T-helper 17 cell (primary cell): Measurements from ENCODE around the gene MCOLN3. TPM values are rescaled to one million over a fixed set of nuclear protein-coding genes. Genes with fewer than 3 reads are reported as not detected.

ENCODE experiments used
- ATAC-seq: fragments of 150-1000 bp; cut with Tn5 transposase; 2 replicates; pipeline ENCODE4 v1.10.0; 2021; ENCODE audit warnings: mild to moderate bottlenecking, moderate library complexity
- DNase-seq, 3 donors: peaks; one replicate each; pipeline versions ENCODE4 v3.0.0 to v3.0.0-alpha.2; 2020 to 2021
- H3K9me3 ChIP-seq: one replicate; pipeline ENCODE4 v1.7.0; 2013; ENCODE audit warnings: low read length, mild to moderate bottlenecking; ENCODE audit not compliant: control insufficient read depth, poor library complexity, severe bottlenecking
- H3K27ac Mint-ChIP-seq: one replicate; pipeline ENCODE4 v1.8.0; 2022; ENCODE audit warnings: mild to moderate bottlenecking, moderate library complexity, mixed read lengths
- H3K27me3 Mint-ChIP-seq: one replicate; pipeline ENCODE4 v1.8.0; 2022; ENCODE audit warnings: mixed read lengths
- H3K36me3 Mint-ChIP-seq: one replicate; pipeline ENCODE4 v1.8.0; 2022; ENCODE audit warnings: low read depth, mixed read lengths
- H3K4me1 Mint-ChIP-seq: one replicate; pipeline ENCODE4 v1.8.0; 2022; ENCODE audit warnings: mild to moderate bottlenecking, mixed read lengths
- H3K4me3 Mint-ChIP-seq: one replicate; pipeline ENCODE4 v1.8.0; 2022; ENCODE audit warnings: mild to moderate bottlenecking, moderate library complexity, mixed read lengths
- total RNA-seq, 4 donors: library from RNA in 2 of 4; stranded (reverse) in 2 of 4; gene quantifications; one replicate each; pipeline ENCODE4 v1.2.3 and lab custom pipeline; 2022 to 2026

Gene MCOLN3
- total RNA-seq, 2 donors from 2014 or later: 3.2 to 5.1 TPM

DNA sequence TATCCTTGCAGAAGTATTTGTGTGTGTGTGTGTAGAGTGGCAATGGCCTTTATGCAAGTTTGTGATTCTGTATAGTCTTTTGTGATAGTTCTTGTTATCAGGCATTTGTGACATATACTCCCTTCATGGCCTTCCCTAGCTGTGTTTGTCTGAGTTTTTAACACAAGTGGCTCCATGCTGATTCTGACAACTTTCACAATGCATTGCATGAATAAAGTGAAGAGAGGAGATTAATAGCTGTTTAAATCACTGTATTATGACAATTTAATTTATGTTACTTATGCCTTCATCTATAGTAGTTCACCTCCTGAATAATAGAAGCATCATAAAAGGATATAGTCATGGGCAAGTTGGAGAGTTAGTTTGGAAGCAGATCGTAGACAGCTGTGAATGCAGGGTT is 17.2 kb upstream of the MCOLN3 start:
- H3K4me3 Mint-ChIP-seq: no peak overlapping the region
- DNase-seq: no peak
- no peak for ATAC-seq
- peaks cover 4% of the 10 kb centered on the region for H3K36me3 Mint-ChIP-seq
- peaks cover 23% of the 10 kb centered on the region for H3K27me3 Mint-ChIP-seq
- H3K9me3 ChIP-seq: no peaks in the 10 kb centered on the region
- peaks cover 10% of the 10 kb centered on the region for H3K4me1 Mint-ChIP-seq
- no peak overlapping the region for H3K27ac Mint-ChIP-seq

DNA sequence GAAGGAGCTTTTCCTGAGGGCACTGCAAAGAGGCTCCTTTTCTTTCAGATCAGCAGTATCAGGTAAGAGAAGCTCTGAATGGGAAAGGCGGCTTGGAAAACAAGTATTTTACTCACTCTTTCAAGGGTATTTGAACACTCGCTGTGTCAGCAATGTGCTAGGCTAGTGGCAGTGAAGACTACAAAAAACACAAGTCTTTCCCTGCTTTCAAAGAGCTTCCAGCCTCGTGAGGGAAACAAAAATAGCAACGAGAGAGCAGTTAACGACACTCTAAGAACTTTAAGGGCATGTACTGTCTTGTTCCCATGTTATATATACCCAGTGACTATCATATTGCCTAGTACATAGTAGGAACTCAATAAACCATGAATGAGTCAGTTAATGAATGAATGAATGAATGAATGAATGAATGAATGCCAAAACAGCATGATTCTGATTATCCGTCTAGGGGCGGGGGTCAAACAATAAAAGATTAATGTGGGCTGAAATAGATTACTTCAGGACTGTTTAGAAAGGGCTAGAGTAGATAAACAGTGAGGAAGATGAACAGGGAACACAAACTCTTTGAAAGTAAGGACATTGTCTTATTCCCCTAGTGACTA is 14.2 kb upstream of the MCOLN3 start:
- Mint-ChIP-seq H3K4me1 (peaks cover 13% of the 10 kb centered on the region), H3K27me3 (peaks cover 39% of the 10 kb centered on the region), H3K4me3 (peak overlapping the region; percentile 91), H3K36me3 (peaks cover 9% of the 10 kb centered on the region), H3K27ac (peak overlapping the region; percentile 92)
- no peaks in the 10 kb centered on the region for H3K9me3 ChIP-seq
- peak; percentile 24 for ATAC-seq
- DNase-seq: no peak

DNA sequence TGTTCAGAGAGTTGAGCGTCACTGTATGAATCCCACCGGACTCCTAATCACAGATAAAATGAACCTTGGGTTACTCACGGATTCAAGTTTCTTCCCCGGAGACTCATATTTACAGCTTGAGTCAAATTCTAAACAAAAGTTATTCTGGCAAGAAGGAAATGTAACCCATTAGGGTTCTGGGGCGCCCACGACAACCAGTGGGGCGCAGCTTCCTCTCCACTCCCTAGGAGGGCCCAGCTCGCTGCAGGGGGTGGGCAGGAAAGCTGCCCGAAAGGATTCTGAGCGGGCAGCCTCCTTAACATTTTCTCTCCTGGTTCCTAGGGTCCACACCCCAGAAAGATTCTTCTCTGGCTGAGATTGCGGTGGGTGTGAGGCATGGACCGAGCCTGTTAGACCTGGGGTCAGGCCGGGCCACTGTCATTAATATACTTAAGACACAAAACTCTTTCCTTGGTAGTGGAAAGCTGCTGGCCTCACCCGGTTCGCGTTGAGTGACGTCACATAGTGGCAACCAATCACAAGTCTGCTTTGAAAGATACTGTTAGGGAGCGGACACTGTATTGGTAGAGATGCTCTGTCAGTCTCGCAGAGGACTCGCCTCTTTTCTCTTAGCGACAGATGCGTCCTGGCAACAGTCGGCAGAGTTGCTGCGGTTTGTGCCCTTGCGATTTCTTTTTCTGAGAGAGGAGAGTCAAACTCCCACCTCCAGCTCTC is 13.6 kb upstream of the MCOLN3 start:
- H3K9me3 ChIP-seq: no peaks in the 10 kb centered on the region
- peak overlapping the region; percentile 91 for H3K4me3 Mint-ChIP-seq
- H3K27ac Mint-ChIP-seq: peak overlapping the region; percentile 92
- peaks cover 13% of the 10 kb centered on the region for H3K4me1 Mint-ChIP-seq
- H3K27me3 Mint-ChIP-seq: peaks cover 39% of the 10 kb centered on the region
- ATAC-seq (peak; percentile 100), DNase-seq (peak; percentile 23 to 76 (median 58))
- H3K36me3 Mint-ChIP-seq: peaks cover 9% of the 10 kb centered on the region

DNA sequence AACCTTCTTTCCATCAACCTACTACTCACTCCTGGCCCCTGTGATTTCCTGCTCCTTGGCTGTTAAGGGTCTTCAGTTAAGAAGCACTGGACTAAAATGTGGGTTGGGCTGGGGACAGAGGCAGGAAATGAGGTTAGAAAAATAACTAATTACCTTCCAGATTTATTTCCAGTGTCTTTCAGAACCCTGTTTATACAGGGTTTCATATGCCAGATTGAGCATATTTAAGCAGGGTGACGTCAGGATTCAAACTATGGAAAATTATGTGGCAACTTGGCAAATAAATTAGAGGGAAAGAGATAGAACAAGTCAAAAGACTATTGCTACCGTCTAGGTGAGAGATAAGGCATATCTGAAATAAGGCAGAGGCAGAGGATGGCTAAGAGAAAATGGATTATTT is 11.7 kb upstream of the MCOLN3 start:
- H3K9me3 ChIP-seq: no peaks in the 10 kb centered on the region
- Mint-ChIP-seq H3K4me1 (peaks cover 15% of the 10 kb centered on the region), H3K27ac (peak overlapping the region; percentile 43), H3K36me3 (peaks cover 9% of the 10 kb centered on the region), H3K27me3 (peaks cover 51% of the 10 kb centered on the region), H3K4me3 (peak overlapping the region; percentile 43)
- ATAC-seq (no peak), DNase-seq (no peak)

DNA sequence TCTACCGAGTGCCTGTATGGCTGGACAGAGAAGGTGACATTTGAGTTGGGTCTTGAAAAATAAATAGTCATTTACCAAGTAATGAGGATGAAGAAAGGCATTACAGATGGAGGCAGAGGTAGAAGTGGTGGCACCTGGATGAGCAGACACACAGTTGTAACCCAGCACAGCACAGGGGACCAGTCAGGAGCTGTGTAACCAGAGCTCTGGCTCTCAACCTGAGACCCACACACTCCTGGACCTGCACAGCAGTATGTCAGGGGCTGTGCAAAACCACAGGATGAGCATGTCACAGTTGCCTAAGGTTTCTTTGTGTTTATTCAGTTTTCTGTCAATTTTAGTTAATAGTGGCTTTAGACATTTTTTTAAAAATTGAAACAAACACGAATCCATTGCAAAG is 11.3 kb upstream of the MCOLN3 start:
- peaks cover 55% of the 10 kb centered on the region for H3K27me3 Mint-ChIP-seq
- no peak overlapping the region for H3K27ac Mint-ChIP-seq
- peaks cover 9% of the 10 kb centered on the region for H3K36me3 Mint-ChIP-seq
- no peak overlapping the region for H3K4me3 Mint-ChIP-seq
- H3K9me3 ChIP-seq: no peaks in the 10 kb centered on the region
- no peak for ATAC-seq
- H3K4me1 Mint-ChIP-seq: peaks cover 15% of the 10 kb centered on the region
- DNase-seq: no peak

DNA sequence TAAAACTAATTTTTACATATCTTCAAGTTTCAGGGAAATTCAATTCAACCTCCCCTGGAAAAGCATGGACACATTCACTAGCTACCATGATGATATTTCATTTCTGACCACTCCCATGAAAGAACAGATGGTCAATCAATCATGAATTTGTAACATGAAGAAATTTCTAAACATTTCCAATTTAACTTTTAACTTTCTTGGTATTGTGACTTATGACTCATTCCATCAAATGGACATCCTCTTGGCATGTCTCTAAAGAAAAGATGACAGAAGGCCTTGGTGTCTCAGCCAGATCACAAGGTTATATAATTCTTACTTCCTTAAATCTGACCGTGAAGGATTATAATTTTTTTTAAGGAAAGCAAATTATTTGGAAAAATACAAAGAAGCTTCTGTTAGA is 10.5 kb upstream of the MCOLN3 start:
- H3K9me3 ChIP-seq: no peaks in the 10 kb centered on the region
- H3K4me3 Mint-ChIP-seq: no peak overlapping the region
- H3K4me1 Mint-ChIP-seq: peaks cover 15% of the 10 kb centered on the region
- peaks cover 56% of the 10 kb centered on the region for H3K27me3 Mint-ChIP-seq
- H3K36me3 Mint-ChIP-seq: peaks cover 9% of the 10 kb centered on the region
- no peak overlapping the region for H3K27ac Mint-ChIP-seq
- ATAC-seq (no peak), DNase-seq (no peak)

DNA sequence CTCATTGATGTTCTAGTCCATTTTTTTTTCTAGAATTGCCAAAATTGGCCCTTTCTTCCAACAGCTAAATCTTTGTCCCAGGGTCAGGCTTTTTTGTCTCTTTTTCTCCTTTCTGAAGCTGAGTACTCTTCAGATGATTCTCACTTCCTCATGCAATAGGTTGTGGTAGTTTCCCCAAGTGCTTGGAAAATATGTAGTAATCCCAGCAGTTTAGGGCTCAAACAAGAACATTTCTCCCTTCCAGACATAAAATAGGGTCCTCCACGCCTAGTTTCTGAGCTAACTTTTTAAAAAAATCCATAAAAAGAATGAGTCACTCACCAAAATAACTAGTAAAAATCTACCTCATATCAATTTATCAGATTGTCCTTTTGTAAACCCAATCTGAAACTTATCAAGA is 10.0 kb upstream of the MCOLN3 start:
- Mint-ChIP-seq H3K27ac (no peak overlapping the region), H3K36me3 (peaks cover 9% of the 10 kb centered on the region), H3K27me3 (peaks cover 53% of the 10 kb centered on the region), H3K4me3 (no peak overlapping the region), H3K4me1 (peaks cover 15% of the 10 kb centered on the region)
- no peak for ATAC-seq
- DNase-seq: no peak
- no peaks in the 10 kb centered on the region for H3K9me3 ChIP-seq

DNA sequence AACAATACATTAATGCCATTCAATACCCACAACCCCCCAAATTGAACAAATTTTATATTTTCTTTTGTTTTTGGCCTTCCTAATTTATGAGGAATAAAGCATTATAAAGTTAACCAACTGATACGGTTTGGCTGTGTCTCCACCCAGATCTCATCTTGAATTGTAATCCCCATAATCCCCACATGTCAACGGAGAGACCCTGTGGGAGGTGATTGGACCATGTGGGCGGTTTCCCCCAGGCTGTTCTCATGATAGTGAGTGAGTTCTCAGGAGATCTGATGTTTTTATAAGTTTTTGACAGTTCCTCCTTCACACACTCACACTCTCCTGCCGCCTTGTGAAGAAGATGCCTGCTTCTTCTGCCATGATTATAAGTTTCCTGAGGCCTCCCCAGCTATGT is 6.4 kb upstream of the MCOLN3 start:
- H3K27me3 Mint-ChIP-seq: peaks cover 29% of the 10 kb centered on the region
- no peak overlapping the region for H3K27ac Mint-ChIP-seq
- ATAC-seq: no peak
- H3K9me3 ChIP-seq: no peaks in the 10 kb centered on the region
- H3K4me3 Mint-ChIP-seq: no peak overlapping the region
- no peak for DNase-seq
- H3K4me1 Mint-ChIP-seq: peaks cover 13% of the 10 kb centered on the region
- peaks cover 3% of the 10 kb centered on the region for H3K36me3 Mint-ChIP-seq

DNA sequence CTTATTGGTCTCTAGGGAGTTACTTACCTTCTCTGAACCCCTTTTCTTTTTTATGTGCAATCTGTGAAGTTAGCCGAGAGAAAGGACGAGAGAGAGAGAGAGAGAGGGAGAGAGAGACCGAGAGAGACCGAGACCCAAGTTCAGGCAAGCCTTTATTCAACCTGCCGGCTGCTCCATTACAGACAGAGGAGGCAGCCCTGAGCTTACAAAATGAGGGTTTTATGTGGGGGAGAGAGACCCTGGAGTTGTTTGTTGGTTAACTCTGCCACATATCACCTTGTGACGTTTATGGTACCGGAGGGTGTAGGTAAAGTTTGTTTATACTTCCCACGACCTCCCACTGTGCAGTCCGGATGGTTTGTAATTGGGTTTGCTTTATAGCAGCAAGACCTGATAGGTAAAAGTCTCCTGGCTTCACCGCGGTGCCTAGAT is 1.5 kb upstream of the MCOLN3 start:
- peak overlapping the region; percentile 76 for H3K27ac Mint-ChIP-seq
- peaks cover 33% of the 10 kb centered on the region for H3K27me3 Mint-ChIP-seq

DNA sequence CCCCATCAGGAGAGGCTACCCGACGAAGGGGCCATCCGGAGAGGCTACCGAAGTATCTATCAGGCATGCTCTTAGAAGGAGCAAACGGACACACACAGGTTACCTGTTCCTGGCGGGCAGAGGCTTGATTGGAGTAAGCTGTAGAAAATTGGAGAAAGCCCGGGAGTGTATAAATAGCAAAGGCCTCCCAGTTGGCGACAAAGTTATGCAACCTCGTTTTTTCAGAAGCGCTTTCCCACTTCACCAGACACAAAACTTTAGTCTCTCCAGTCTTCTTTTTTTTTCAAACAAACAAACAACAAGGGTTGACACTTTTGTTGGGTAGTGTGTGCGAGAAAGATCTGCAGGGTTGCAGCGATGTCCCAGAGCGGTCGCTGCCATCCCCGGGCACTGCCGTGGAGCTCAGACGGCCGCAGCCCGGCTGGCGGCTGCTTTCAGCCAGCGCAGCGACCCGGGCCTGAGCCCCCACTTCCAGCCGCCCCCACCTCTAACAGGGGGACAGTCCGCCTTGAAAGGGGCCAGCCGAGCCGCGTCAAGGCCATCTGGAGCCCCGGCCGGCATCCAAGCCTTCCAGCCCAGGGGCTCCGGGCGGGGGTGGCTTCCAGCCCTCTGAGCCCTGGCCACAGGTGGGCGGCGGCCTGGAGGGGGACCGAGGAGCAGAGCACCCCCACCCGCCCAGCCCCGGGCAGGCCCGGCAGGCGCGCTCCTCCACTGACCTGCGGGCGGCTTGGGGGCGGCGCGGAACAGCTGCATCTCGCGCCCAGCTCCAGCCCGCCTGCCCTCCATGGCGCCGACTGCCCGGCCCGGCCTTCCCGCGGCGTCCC is 616 bp downstream of the MCOLN3 start:
- ATAC-seq (peak; percentile 50), DNase-seq (peak in 1 of 3 donors; percentile 13)
- Mint-ChIP-seq H3K4me1 (peaks cover 14% of the 10 kb centered on the region), H3K27ac (no peak overlapping the region), H3K27me3 (peaks cover 37% of the 10 kb centered on the region), H3K4me3 (peak overlapping the region; percentile 59), H3K36me3 (no peaks in the 10 kb centered on the region)
- H3K9me3 ChIP-seq: no peaks in the 10 kb centered on the region

More for the DNA sequence above, 1.5 kb upstream of the MCOLN3 start:
- no peaks in the 10 kb centered on the region for H3K9me3 ChIP-seq
- no peak for DNase-seq
- Mint-ChIP-seq H3K4me3 (peak overlapping the region; percentile 82), H3K36me3 (no peaks in the 10 kb centered on the region), H3K4me1 (peaks cover 14% of the 10 kb centered on the region)
- no peak for ATAC-seq

DNA sequence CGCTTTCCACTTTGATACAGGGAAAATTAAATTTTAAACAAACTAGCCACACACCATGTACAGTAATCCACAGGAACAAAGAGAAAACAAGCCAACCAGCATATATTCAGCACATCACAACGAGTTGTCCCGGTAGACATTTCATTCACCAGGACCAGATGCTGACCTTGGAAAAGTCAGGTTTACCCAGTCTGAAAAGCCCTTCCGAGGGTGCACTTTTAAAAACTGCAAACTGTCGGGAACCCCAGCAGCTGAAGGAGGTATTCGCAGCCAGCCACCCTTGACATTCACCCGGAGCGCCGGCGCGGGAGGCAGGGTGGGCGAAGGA is 1.2 kb downstream of the MCOLN3 start:
- no peak for ATAC-seq
- H3K27me3 Mint-ChIP-seq: peaks cover 41% of the 10 kb centered on the region
- H3K36me3 Mint-ChIP-seq: no peaks in the 10 kb centered on the region
- H3K4me1 Mint-ChIP-seq: peaks cover 14% of the 10 kb centered on the region
- H3K9me3 ChIP-seq: no peaks in the 10 kb centered on the region
- no peak for DNase-seq
- peak overlapping the region; percentile 59 for H3K4me3 Mint-ChIP-seq
- no peak overlapping the region for H3K27ac Mint-ChIP-seq

DNA sequence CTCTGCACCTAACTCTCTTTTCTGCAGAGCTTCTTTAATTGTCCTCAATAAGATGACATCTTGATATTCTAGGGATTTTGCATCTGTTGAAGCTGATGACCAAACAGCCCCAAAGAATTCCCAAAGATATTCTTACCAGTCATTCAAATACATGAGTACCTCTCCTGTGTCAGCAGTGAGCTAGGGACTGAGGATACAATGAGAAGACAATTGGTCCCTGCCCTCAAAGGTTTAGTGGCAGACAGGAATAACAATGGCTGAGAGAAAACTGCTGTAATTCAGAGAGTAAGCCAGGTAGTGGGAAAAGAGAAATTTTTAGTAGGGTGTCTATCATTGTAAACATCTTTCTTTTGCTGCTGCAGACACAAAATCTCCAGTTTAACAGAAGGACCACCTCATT is 5.9 kb downstream of the MCOLN3 start:
- no peak overlapping the region for H3K27ac Mint-ChIP-seq
- H3K9me3 ChIP-seq: no peaks in the 10 kb centered on the region
- ATAC-seq (no peak), DNase-seq (no peak)
- peaks cover 46% of the 10 kb centered on the region for H3K27me3 Mint-ChIP-seq
- no peak overlapping the region for H3K4me3 Mint-ChIP-seq
- no peaks in the 10 kb centered on the region for H3K36me3 Mint-ChIP-seq
- H3K4me1 Mint-ChIP-seq: no peaks in the 10 kb centered on the region

DNA sequence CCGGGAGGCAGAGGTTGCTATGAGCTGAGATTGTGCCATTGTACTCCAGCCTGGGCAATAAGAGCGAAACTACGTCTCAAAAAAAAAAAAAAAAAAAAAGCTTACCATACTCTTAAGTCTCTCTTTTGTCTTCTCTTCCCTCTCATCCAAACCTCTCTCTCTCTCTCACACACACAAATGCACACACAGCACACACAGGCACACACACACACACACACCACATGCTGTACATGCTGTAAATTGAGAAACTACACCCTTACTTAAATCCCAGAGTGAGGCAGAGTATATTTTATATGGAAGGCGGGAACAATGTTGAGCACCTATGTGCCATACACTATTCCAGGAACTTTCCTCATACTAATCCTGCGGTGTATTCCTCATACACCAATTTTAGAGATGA is 6.5 kb downstream of the MCOLN3 start:
- no peak overlapping the region for H3K27ac Mint-ChIP-seq
- ATAC-seq (no peak), DNase-seq (no peak)
- H3K27me3 Mint-ChIP-seq: peaks cover 42% of the 10 kb centered on the region
- no peaks in the 10 kb centered on the region for H3K36me3 Mint-ChIP-seq
- no peaks in the 10 kb centered on the region for H3K4me1 Mint-ChIP-seq
- no peaks in the 10 kb centered on the region for H3K9me3 ChIP-seq
- no peak overlapping the region for H3K4me3 Mint-ChIP-seq
